Measurements from ENCODE around the gene MACROD2. TPM values are rescaled to one million over a fixed set of nuclear protein-coding genes. Genes with fewer than 3 reads are reported as not detected.

The MACROD2 gene
- total RNA-seq, 1 experiment from 2014 or later = 1.4 TPM

- BruUV-seq (replicated peaks) = no TSS peak
- Histone ChIP-seq H3K4me1 (ENCODE audit: insufficient read depth, low read length, poor library complexity, severe bottlenecking) (no peaks in the 10 kb centered on the region), H3K36me3 (ENCODE audit: insufficient read depth, low read length, poor library complexity, severe bottlenecking) (no peaks in the 10 kb centered on the region), H3K27me3 (replicated peaks; ENCODE audit: insufficient read depth, low read depth, low read length, poor library complexity) (no peaks in the 10 kb centered on the region), H3K4me3 (ENCODE audit: low read depth, low read length, poor library complexity, severe bottlenecking) (no peak overlapping the region), H3K9me3 (ENCODE audit: low read depth, low read length, poor library complexity, severe bottlenecking) (no peaks in the 10 kb centered on the region), H3K27ac (ENCODE audit: low read depth, low read length, poor library complexity, severe bottlenecking) (no peak overlapping the region)
- ChIA-PET CTCF (no interaction called here), POLR2A (ENCODE audit: low non-redundant PET) (no interaction called here)
- no peak for DNase-seq (ENCODE audit: low spot score)
- intact Hi-C loops (cut with micrococcal nuclease; ENCODE audit: unreplicated experiment) = no loop called here
- no peak for TF ChIP-seq EZH2 (IDR thresholded peaks at IDR 0.05; ENCODE audit: borderline replicate concordance, low read depth, low read length, poor library complexity, severe bottlenecking)
Observed at GRCh38 chr20:15711177-15711576, 1715.9 kb downstream of the MACROD2 start.

DNA sequence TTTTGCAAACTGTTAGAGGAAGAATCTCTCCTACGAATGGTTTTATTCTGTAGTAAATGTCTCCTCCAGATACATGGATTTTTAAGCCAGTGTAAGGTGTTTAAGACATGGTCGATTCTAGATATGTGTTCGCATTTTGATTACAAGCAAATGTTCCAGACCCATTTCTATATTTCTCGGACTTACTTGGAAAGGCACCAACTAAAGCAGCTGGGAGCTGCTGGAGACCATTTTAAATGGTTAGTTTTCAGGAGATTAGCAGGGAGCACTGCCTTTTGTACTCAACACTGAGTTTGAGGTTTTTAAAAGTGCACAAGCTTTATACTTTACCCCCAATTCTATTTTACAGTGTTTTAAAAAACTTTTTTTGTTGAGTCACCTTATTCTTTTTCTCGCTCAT is 1720.9 kb downstream of the MACROD2 start:
- ChIA-PET CTCF (no interaction called here), POLR2A (ENCODE audit: low non-redundant PET) (no interaction called here)
- Histone ChIP-seq H3K4me3 (ENCODE audit: low read depth, low read length, poor library complexity, severe bottlenecking) (no peak overlapping the region), H3K27ac (ENCODE audit: low read depth, low read length, poor library complexity, severe bottlenecking) (no peak overlapping the region), H3K4me1 (ENCODE audit: insufficient read depth, low read length, poor library complexity, severe bottlenecking) (no peaks in the 10 kb centered on the region), H3K9me3 (ENCODE audit: low read depth, low read length, poor library complexity, severe bottlenecking) (peaks cover 3% of the 10 kb centered on the region), H3K36me3 (ENCODE audit: insufficient read depth, low read length, poor library complexity, severe bottlenecking) (no peaks in the 10 kb centered on the region), H3K27me3 (replicated peaks; ENCODE audit: insufficient read depth, low read depth, low read length, poor library complexity) (no peaks in the 10 kb centered on the region)
- TF ChIP-seq CTCF (conservative IDR thresholded peaks at IDR 0.05; ENCODE audit: low read depth, low read length) (no peak), EZH2 (IDR thresholded peaks at IDR 0.05; ENCODE audit: borderline replicate concordance, low read depth, low read length, poor library complexity, severe bottlenecking) (no peak)
- DNase-seq (ENCODE audit: low spot score) = no peak
- BruUV-seq (replicated peaks) = no TSS peak
- intact Hi-C loops (cut with micrococcal nuclease; ENCODE audit: unreplicated experiment) = no loop called here

DNA sequence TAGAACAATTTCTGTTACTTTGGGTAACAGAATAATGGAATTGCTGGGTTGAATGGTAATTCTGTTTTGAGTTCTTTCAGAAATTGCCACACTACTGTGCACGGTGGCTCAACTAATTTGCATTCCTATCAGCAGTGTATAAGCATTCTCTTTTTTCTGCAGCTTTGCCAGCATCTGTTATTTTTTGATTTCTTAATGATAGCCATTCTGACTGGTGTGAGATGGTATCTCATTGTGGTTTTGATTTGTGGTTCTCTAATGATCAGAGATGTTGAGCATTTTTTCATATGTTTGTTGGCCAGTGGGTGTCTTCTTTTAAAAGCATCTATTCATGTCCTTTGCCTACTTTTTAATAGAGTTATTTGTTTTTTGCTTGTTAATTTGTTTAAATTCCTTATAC is 1731.1 kb downstream of the MACROD2 start:
- TF ChIP-seq EZH2 (IDR thresholded peaks at IDR 0.05; ENCODE audit: borderline replicate concordance, low read depth, low read length, poor library complexity, severe bottlenecking) (no peak), CTCF (conservative IDR thresholded peaks at IDR 0.05; ENCODE audit: low read depth, low read length) (no peak)
- Histone ChIP-seq H3K4me1 (ENCODE audit: insufficient read depth, low read length, poor library complexity, severe bottlenecking) (no peaks in the 10 kb centered on the region), H3K4me3 (ENCODE audit: low read depth, low read length, poor library complexity, severe bottlenecking) (no peak overlapping the region), H3K36me3 (ENCODE audit: insufficient read depth, low read length, poor library complexity, severe bottlenecking) (no peaks in the 10 kb centered on the region), H3K27ac (ENCODE audit: low read depth, low read length, poor library complexity, severe bottlenecking) (no peak overlapping the region), H3K27me3 (replicated peaks; ENCODE audit: insufficient read depth, low read depth, low read length, poor library complexity) (no peaks in the 10 kb centered on the region), H3K9me3 (ENCODE audit: low read depth, low read length, poor library complexity, severe bottlenecking) (peaks cover 3% of the 10 kb centered on the region)
- DNase-seq (ENCODE audit: low spot score) = no peak
- no TSS peak for BruUV-seq (replicated peaks)
- ChIA-PET CTCF (no interaction called here), POLR2A (ENCODE audit: low non-redundant PET) (no interaction called here)
- intact Hi-C loops (cut with micrococcal nuclease; ENCODE audit: unreplicated experiment) = no loop called here

DNA sequence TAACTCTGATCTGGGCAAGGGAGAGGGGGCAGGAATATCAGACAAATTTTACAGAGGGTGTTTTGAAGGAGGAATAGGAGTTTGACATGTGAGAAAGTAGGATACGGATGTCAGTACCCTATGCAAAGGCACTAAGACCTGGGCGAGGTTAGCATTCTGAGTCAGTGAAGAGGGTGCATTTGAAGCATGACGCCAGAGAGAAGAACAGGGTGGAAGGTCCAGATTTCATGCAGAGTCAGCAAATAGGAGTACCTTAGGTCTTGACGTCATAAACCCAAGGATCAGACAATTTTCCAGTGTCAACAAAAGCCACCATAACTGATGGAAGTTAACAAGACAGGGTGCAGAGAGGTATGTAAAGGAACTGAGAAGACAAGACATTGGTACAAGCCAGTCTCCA is 1738.7 kb downstream of the MACROD2 start:
- intact Hi-C loops (cut with micrococcal nuclease; ENCODE audit: unreplicated experiment) = no loop called here
- POLR2A ChIA-PET (ENCODE audit: low non-redundant PET) = no interaction called here
- H3K4me3 ChIP-seq (ENCODE audit: low read depth, low read length, poor library complexity, severe bottlenecking) = no peak overlapping the region
- CTCF ChIA-PET = no interaction called here
- no TSS peak for BruUV-seq (replicated peaks)
- H3K9me3 ChIP-seq (ENCODE audit: low read depth, low read length, poor library complexity, severe bottlenecking) = peaks cover 32% of the 10 kb centered on the region
- H3K4me1 ChIP-seq (ENCODE audit: insufficient read depth, low read length, poor library complexity, severe bottlenecking) = no peaks in the 10 kb centered on the region
- no peaks in the 10 kb centered on the region for H3K27me3 ChIP-seq (replicated peaks; ENCODE audit: insufficient read depth, low read depth, low read length, poor library complexity)
- no peak overlapping the region for H3K27ac ChIP-seq (ENCODE audit: low read depth, low read length, poor library complexity, severe bottlenecking)
- no peaks in the 10 kb centered on the region for H3K36me3 ChIP-seq (ENCODE audit: insufficient read depth, low read length, poor library complexity, severe bottlenecking)
- no peak for TF ChIP-seq CTCF (conservative IDR thresholded peaks at IDR 0.05; ENCODE audit: low read depth, low read length)
- TF ChIP-seq EZH2 (IDR thresholded peaks at IDR 0.05; ENCODE audit: borderline replicate concordance, low read depth, low read length, poor library complexity, severe bottlenecking) = no peak
- DNase-seq (ENCODE audit: low spot score) = no peak
